ENCODE measurements around the gene SYT15. TPM values are rescaled to one million over a fixed set of nuclear protein-coding genes. Genes with fewer than 3 reads are reported as not detected.
"Not testable (repeated sequence)": the region's sequence is repeated elsewhere in the genome, so short reads cannot be mapped to it uniquely, and the experiment has no call there.

The SYT15 gene
- 0.60 TPM in 1 of 2 replicates, not detected in the other for total RNA-seq (2014; rRNA removed; shearing (Covaris generic); ENCODE audit: low replicate concordance)

- H3K27ac ChIP-seq (ENCODE audit: low read length); H3K9me2 ChIP-seq (replicated peaks; ENCODE audit: insufficient read depth, low read length); H3K9me3 ChIP-seq (ENCODE audit: low read length); H3K9ac ChIP-seq (ENCODE audit: low read length); H3K4me1 ChIP-seq (ENCODE audit: low read length); H3K79me2 ChIP-seq (ENCODE audit: low read length); H4K20me1 ChIP-seq (ENCODE audit: insufficient read depth, low read depth, low read length); H3K4me3 ChIP-seq (ENCODE audit: low read length); DNase-seq; H2AFZ ChIP-seq (ENCODE audit: low read length); H3K27me3 ChIP-seq (ENCODE audit: low read length); H3K4me2 ChIP-seq (ENCODE audit: low read depth, low read length, poor library complexity, severe bottlenecking); H3K36me3 ChIP-seq (ENCODE audit: insufficient read depth, low read length): not testable (repeated sequence)
Measured at GRCh38 chr10:46578474-46579178, at the start of gene SYT15. Gene SYT15, plus strand, starts transcription at chr10:46579128. Its CDS starts 41 bp downstream, at chr10:46579169.

GRCh38 chr10:46529742-46530141 is 49.2 kb upstream of the SYT15 start:
- H3K9ac ChIP-seq (ENCODE audit: low read length); H3K4me2 ChIP-seq (ENCODE audit: low read depth, low read length, poor library complexity, severe bottlenecking); H3K27ac ChIP-seq (ENCODE audit: low read length); H3K9me2 ChIP-seq (replicated peaks; ENCODE audit: insufficient read depth, low read length); H3K4me1 ChIP-seq (ENCODE audit: low read length); H3K36me3 ChIP-seq (ENCODE audit: insufficient read depth, low read length); H3K4me3 ChIP-seq (ENCODE audit: low read length); H3K79me2 ChIP-seq (ENCODE audit: low read length); H3K27me3 ChIP-seq (ENCODE audit: low read length); DNase-seq; H2AFZ ChIP-seq (ENCODE audit: low read length); H4K20me1 ChIP-seq (ENCODE audit: insufficient read depth, low read depth, low read length); H3K9me3 ChIP-seq (ENCODE audit: low read length): not testable (repeated sequence)

- H4K20me1 ChIP-seq (ENCODE audit: insufficient read depth, low read depth, low read length): no peaks in the 10 kb centered on the region
- H3K4me2 ChIP-seq (ENCODE audit: low read depth, low read length, poor library complexity, severe bottlenecking): no peak overlapping the region
- H2AFZ ChIP-seq (ENCODE audit: low read length): no peak overlapping the region
- H3K9me2 ChIP-seq (replicated peaks; ENCODE audit: insufficient read depth, low read length): no peaks in the 10 kb centered on the region
- no peak overlapping the region for H3K27ac ChIP-seq (ENCODE audit: low read length)
- peaks cover 7% of the 10 kb centered on the region; the same call in 1 of the 2 replicates for H3K9me3 ChIP-seq (ENCODE audit: low read length)
- H3K27me3 ChIP-seq (ENCODE audit: low read length): no peaks in the 10 kb centered on the region
- H3K79me2 ChIP-seq (ENCODE audit: low read length): no peaks in the 10 kb centered on the region
- DNase-seq: no peak
- no peak overlapping the region for H3K4me3 ChIP-seq (ENCODE audit: low read length)
- H3K4me1 ChIP-seq (ENCODE audit: low read length): no peaks in the 10 kb centered on the region
- no peaks in the 10 kb centered on the region for H3K36me3 ChIP-seq (ENCODE audit: insufficient read depth, low read length)
- H3K9ac ChIP-seq (ENCODE audit: low read length): no peak overlapping the region
Measured at GRCh38 chr10:46530249-46531186, 48.4 kb upstream of the SYT15 start.

- H2AFZ ChIP-seq (ENCODE audit: low read length); H3K4me2 ChIP-seq (ENCODE audit: low read depth, low read length, poor library complexity, severe bottlenecking): not testable (repeated sequence)
Measured at GRCh38 chr10:46532256-46532655, 46.7 kb upstream of the SYT15 start.

GRCh38 chr10:46534828-46535524 is 44.0 kb upstream of the SYT15 start:
- H2AFZ ChIP-seq (ENCODE audit: low read length): no peak overlapping the region

More at GRCh38 chr10:46532256-46532655, 46.7 kb upstream of the SYT15 start:
- not testable (repeated sequence) for H3K9ac ChIP-seq (ENCODE audit: low read length); H3K9me2 ChIP-seq (replicated peaks; ENCODE audit: insufficient read depth, low read length); H3K36me3 ChIP-seq (ENCODE audit: insufficient read depth, low read length); H4K20me1 ChIP-seq (ENCODE audit: insufficient read depth, low read depth, low read length); H3K27me3 ChIP-seq (ENCODE audit: low read length); H3K4me1 ChIP-seq (ENCODE audit: low read length); DNase-seq; H3K4me3 ChIP-seq (ENCODE audit: low read length); H3K79me2 ChIP-seq (ENCODE audit: low read length); H3K27ac ChIP-seq (ENCODE audit: low read length); H3K9me3 ChIP-seq (ENCODE audit: low read length)

GRCh38 chr10:46536171-46536570 is 42.8 kb upstream of the SYT15 start:
- no peaks in the 10 kb centered on the region for H3K9me2 ChIP-seq (replicated peaks; ENCODE audit: insufficient read depth, low read length)
- no peaks in the 10 kb centered on the region for H3K79me2 ChIP-seq (ENCODE audit: low read length)
- no peaks in the 10 kb centered on the region for H3K36me3 ChIP-seq (ENCODE audit: insufficient read depth, low read length)
- DNase-seq: no peak
- no peak overlapping the region for H3K4me2 ChIP-seq (ENCODE audit: low read depth, low read length, poor library complexity, severe bottlenecking)
- H2AFZ ChIP-seq (ENCODE audit: low read length): no peak overlapping the region
- H3K4me1 ChIP-seq (ENCODE audit: low read length): no peaks in the 10 kb centered on the region
- no peak overlapping the region for H3K4me3 ChIP-seq (ENCODE audit: low read length)
- 0 out of 2 replicates have a peak, but pooled peaks cover 3% of the 10 kb centered on the region for H3K27me3 ChIP-seq (ENCODE audit: low read length)
- no peaks in the 10 kb centered on the region for H3K9me3 ChIP-seq (ENCODE audit: low read length)
- no peak overlapping the region for H3K9ac ChIP-seq (ENCODE audit: low read length)
- H4K20me1 ChIP-seq (ENCODE audit: insufficient read depth, low read depth, low read length): no peaks in the 10 kb centered on the region
- H3K27ac ChIP-seq (ENCODE audit: low read length): no peak overlapping the region

More at GRCh38 chr10:46534828-46535524, 44.0 kb upstream of the SYT15 start:
- H4K20me1 ChIP-seq (ENCODE audit: insufficient read depth, low read depth, low read length): no peaks in the 10 kb centered on the region
- H3K27me3 ChIP-seq (ENCODE audit: low read length): 0 out of 2 replicates have a peak, but pooled peaks cover 3% of the 10 kb centered on the region
- H3K27ac ChIP-seq (ENCODE audit: low read length): no peak overlapping the region
- no peaks in the 10 kb centered on the region for H3K36me3 ChIP-seq (ENCODE audit: insufficient read depth, low read length)
- no peaks in the 10 kb centered on the region for H3K9me3 ChIP-seq (ENCODE audit: low read length)
- H3K9me2 ChIP-seq (replicated peaks; ENCODE audit: insufficient read depth, low read length): no peaks in the 10 kb centered on the region
- DNase-seq: no peak
- H3K4me2 ChIP-seq (ENCODE audit: low read depth, low read length, poor library complexity, severe bottlenecking): no peak overlapping the region
- no peak overlapping the region for H3K4me3 ChIP-seq (ENCODE audit: low read length)
- no peaks in the 10 kb centered on the region for H3K79me2 ChIP-seq (ENCODE audit: low read length)
- no peak overlapping the region for H3K9ac ChIP-seq (ENCODE audit: low read length)
- H3K4me1 ChIP-seq (ENCODE audit: low read length): no peaks in the 10 kb centered on the region

GRCh38 chr10:46536781-46537180 is 42.1 kb upstream of the SYT15 start:
- H3K79me2 ChIP-seq (ENCODE audit: low read length): no peaks in the 10 kb centered on the region
- H3K9me2 ChIP-seq (replicated peaks; ENCODE audit: insufficient read depth, low read length): no peaks in the 10 kb centered on the region
- DNase-seq: no peak
- H3K9ac ChIP-seq (ENCODE audit: low read length): no peak overlapping the region
- H3K27ac ChIP-seq (ENCODE audit: low read length): no peak overlapping the region
- H3K9me3 ChIP-seq (ENCODE audit: low read length): no peaks in the 10 kb centered on the region
- H3K27me3 ChIP-seq (ENCODE audit: low read length): 0 out of 2 replicates have a peak, but pooled peaks cover 3% of the 10 kb centered on the region
- no peaks in the 10 kb centered on the region for H4K20me1 ChIP-seq (ENCODE audit: insufficient read depth, low read depth, low read length)
- no peak overlapping the region for H3K4me2 ChIP-seq (ENCODE audit: low read depth, low read length, poor library complexity, severe bottlenecking)
- H3K4me1 ChIP-seq (ENCODE audit: low read length): no peaks in the 10 kb centered on the region
- H3K4me3 ChIP-seq (ENCODE audit: low read length): no peak overlapping the region
- no peak overlapping the region for H2AFZ ChIP-seq (ENCODE audit: low read length)
- no peaks in the 10 kb centered on the region for H3K36me3 ChIP-seq (ENCODE audit: insufficient read depth, low read length)

- Histone ChIP-seq H3K4me1 (ENCODE audit: low read length) (no peaks in the 10 kb centered on the region), H3K27me3 (ENCODE audit: low read length) (0 out of 2 replicates have a peak, but pooled peaks cover 3% of the 10 kb centered on the region), H3K36me3 (ENCODE audit: insufficient read depth, low read length) (no peaks in the 10 kb centered on the region), H3K4me3 (ENCODE audit: low read length) (no peak overlapping the region), H3K79me2 (ENCODE audit: low read length) (no peaks in the 10 kb centered on the region), H3K9me2 (replicated peaks; ENCODE audit: insufficient read depth, low read length) (no peaks in the 10 kb centered on the region), H3K4me2 (ENCODE audit: low read depth, low read length, poor library complexity, severe bottlenecking) (no peak overlapping the region), H2AFZ (ENCODE audit: low read length) (no peak overlapping the region), H4K20me1 (ENCODE audit: insufficient read depth, low read depth, low read length) (no peaks in the 10 kb centered on the region), H3K27ac (ENCODE audit: low read length) (no peak overlapping the region), H3K9me3 (ENCODE audit: low read length) (no peaks in the 10 kb centered on the region), H3K9ac (ENCODE audit: low read length) (no peak overlapping the region)
- DNase-seq: no peak
Measured at GRCh38 chr10:46537309-46537708, 41.6 kb upstream of the SYT15 start.

Data from Karpas-422 (cell line).